Esophagus squamous epithelium (tissue), 4 donors: ENCODE results near the gene GPR26.

Source experiments
- POLR2A ChIP-seq, 4 donors: fragments of 450-650 bp; IDR thresholded peaks; one replicate each; pipeline ENCODE4 v1.6.1; 2017; ENCODE audit warnings: antibody characterized with exemption in 4 of 4, mild to moderate bottlenecking in 4 of 4, moderate library complexity in 3 of 4
- TF ChIP-seq, protein P1 (sequence below), 6 experiments: fragments of 450-650 bp in 4 of 6; fragments of 200-600 bp in 2 of 6; sonication (generic) in 2 of 6; IDR thresholded peaks; one replicate each; pipeline ENCODE4 v1.5.1; 2016 to 2019; ENCODE audit warnings: antibody characterized with exemption in 6 of 6, mild to moderate bottlenecking in 4 of 6, moderate library complexity in 4 of 6

DNA sequence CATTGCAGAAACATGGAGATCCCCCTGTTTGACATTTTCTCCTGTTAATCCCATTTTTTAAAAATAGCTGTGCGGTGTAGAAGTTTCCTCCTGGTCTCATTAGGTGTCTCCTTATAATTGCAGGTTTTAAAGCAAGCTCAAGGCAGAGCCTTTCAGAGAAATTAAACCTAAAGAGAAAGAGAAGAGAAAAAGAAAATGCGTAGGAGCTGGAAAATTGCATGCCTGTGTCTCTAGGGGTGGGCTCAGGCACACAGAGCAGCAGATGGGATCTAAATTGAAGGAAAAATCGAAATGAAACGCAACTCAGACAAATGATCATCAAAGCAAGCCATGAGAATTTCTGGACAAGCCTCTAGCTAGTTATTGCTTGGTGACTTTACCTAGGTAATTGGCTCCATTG, 40.1 kb downstream of the GPR26 start:
- TF ChIP-seq, protein P1, sequence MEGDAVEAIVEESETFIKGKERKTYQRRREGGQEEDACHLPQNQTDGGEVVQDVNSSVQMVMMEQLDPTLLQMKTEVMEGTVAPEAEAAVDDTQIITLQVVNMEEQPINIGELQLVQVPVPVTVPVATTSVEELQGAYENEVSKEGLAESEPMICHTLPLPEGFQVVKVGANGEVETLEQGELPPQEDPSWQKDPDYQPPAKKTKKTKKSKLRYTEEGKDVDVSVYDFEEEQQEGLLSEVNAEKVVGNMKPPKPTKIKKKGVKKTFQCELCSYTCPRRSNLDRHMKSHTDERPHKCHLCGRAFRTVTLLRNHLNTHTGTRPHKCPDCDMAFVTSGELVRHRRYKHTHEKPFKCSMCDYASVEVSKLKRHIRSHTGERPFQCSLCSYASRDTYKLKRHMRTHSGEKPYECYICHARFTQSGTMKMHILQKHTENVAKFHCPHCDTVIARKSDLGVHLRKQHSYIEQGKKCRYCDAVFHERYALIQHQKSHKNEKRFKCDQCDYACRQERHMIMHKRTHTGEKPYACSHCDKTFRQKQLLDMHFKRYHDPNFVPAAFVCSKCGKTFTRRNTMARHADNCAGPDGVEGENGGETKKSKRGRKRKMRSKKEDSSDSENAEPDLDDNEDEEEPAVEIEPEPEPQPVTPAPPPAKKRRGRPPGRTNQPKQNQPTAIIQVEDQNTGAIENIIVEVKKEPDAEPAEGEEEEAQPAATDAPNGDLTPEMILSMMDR (IDR thresholded peaks at IDR 0.05): no peak
- TF ChIP-seq POLR2A (IDR thresholded peaks at IDR 0.05): no peak
